HEK293 (cell line): ENCODE measurements around the gene PAM.

Experiments used
- CTCF ChIP-seq: fragments of 450-650 bp; formaldehyde crosslinking; IDR thresholded peaks from 2 replicates; pipeline ENCODE4 v1.5.1; 2016; ENCODE audit warnings: missing biosample characterization, missing genetic modification characterization
- KLF10 ChIP-seq: fragments of 450-650 bp; IDR thresholded peaks from 2 replicates; pipeline ENCODE4 v1.5.1; 2018; ENCODE audit warnings: missing biosample characterization, mild to moderate bottlenecking, missing genetic modification characterization
- ZBTB17 ChIP-seq: fragments of 450-650 bp; formaldehyde crosslinking; IDR thresholded peaks from 2 replicates; pipeline ENCODE4 v1.5.1; 2016; ENCODE audit warnings: missing biosample characterization, missing genetic modification characterization
- ZBTB20 ChIP-seq: fragments of 450-650 bp; formaldehyde crosslinking; IDR thresholded peaks from 2 replicates; pipeline ENCODE4 v1.5.1; 2016; ENCODE audit warnings: missing biosample characterization, missing genetic modification characterization
- TF ChIP-seq, protein P1 (sequence below): fragments of 450-650 bp; formaldehyde crosslinking; IDR thresholded peaks from 2 replicates; pipeline ENCODE4 v1.5.1; 2016; ENCODE audit warnings: missing biosample characterization, missing genetic modification characterization

DNA sequence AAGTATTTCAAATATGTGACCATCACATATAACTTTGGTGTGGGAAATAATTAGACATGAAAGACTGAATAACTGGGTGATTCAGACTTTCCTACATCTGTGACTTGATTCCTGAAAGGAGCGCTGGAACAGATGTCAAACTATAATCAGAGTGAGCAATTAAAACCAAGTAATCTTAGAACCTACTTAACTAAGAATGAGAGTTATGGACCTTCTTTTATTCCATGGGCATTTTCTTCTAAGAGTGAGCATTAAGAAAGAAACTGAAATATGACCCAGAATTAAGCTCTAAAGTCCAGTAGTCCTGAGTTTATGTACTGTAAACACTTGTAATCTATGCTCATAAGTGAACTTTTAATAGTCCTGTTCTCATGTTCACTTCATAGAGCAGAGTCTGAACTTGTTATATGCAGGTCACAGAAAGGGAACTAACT lies 68.4 kb downstream of the PAM start:
- TF ChIP-seq, protein P1, sequence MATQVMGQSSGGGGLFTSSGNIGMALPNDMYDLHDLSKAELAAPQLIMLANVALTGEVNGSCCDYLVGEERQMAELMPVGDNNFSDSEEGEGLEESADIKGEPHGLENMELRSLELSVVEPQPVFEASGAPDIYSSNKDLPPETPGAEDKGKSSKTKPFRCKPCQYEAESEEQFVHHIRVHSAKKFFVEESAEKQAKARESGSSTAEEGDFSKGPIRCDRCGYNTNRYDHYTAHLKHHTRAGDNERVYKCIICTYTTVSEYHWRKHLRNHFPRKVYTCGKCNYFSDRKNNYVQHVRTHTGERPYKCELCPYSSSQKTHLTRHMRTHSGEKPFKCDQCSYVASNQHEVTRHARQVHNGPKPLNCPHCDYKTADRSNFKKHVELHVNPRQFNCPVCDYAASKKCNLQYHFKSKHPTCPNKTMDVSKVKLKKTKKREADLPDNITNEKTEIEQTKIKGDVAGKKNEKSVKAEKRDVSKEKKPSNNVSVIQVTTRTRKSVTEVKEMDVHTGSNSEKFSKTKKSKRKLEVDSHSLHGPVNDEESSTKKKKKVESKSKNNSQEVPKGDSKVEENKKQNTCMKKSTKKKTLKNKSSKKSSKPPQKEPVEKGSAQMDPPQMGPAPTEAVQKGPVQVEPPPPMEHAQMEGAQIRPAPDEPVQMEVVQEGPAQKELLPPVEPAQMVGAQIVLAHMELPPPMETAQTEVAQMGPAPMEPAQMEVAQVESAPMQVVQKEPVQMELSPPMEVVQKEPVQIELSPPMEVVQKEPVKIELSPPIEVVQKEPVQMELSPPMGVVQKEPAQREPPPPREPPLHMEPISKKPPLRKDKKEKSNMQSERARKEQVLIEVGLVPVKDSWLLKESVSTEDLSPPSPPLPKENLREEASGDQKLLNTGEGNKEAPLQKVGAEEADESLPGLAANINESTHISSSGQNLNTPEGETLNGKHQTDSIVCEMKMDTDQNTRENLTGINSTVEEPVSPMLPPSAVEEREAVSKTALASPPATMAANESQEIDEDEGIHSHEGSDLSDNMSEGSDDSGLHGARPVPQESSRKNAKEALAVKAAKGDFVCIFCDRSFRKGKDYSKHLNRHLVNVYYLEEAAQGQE: no peak
- no peak for TF ChIP-seq CTCF (tag by site-specific recombination)
- TF ChIP-seq KLF10 (tag by site-specific recombination): no peak
- TF ChIP-seq ZBTB20: no peak
- no peak for TF ChIP-seq ZBTB17 (tag by site-specific recombination)
